PFSK-1 (cell line): ENCODE measurements around the gene CMTM6.

Source experiments
- POLR2AphosphoS5 ChIP-seq: IDR thresholded peaks from 2 replicates; pipeline ENCODE4 v1.6.1; 2012; ENCODE audit warnings: low read depth, mild to moderate bottlenecking, control low read depth, low read length, moderate library complexity
- TF ChIP-seq, protein P1 (sequence below), 2 experiments: IDR thresholded peaks; 2 replicates each; pipeline versions ENCODE4 v1.6.1 to v1.8.0; 2011 to 2012; ENCODE audit warnings: low read depth in 2 of 2, low read length in 2 of 2, control low read depth in 1 of 2, inconsistent platforms in 1 of 2, mild to moderate bottlenecking in 1 of 2, moderate library complexity in 1 of 2; ENCODE audit not compliant: insufficient read depth in 1 of 2

DNA sequence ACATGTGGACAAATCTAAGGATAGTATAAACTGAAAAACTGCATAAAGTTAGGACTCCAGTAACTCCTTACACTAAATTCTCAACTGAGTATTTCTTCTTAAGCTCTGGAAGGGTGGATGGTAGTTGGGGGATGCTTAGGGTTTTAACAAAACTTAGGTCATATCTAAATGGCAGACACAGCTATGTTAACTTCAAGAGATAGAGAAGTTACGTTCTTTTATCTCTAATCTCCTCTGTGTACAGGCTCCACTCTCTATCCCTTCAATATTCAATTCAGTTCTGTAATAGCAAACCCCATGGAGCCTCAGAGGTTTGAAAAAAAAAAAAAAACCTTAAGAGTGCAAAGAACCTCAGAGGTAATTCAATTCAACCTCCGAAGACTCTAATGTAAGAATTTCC lies 3.1 kb downstream of the CMTM6 start:
- no peak for TF ChIP-seq POLR2AphosphoS5
- TF ChIP-seq, protein P1, sequence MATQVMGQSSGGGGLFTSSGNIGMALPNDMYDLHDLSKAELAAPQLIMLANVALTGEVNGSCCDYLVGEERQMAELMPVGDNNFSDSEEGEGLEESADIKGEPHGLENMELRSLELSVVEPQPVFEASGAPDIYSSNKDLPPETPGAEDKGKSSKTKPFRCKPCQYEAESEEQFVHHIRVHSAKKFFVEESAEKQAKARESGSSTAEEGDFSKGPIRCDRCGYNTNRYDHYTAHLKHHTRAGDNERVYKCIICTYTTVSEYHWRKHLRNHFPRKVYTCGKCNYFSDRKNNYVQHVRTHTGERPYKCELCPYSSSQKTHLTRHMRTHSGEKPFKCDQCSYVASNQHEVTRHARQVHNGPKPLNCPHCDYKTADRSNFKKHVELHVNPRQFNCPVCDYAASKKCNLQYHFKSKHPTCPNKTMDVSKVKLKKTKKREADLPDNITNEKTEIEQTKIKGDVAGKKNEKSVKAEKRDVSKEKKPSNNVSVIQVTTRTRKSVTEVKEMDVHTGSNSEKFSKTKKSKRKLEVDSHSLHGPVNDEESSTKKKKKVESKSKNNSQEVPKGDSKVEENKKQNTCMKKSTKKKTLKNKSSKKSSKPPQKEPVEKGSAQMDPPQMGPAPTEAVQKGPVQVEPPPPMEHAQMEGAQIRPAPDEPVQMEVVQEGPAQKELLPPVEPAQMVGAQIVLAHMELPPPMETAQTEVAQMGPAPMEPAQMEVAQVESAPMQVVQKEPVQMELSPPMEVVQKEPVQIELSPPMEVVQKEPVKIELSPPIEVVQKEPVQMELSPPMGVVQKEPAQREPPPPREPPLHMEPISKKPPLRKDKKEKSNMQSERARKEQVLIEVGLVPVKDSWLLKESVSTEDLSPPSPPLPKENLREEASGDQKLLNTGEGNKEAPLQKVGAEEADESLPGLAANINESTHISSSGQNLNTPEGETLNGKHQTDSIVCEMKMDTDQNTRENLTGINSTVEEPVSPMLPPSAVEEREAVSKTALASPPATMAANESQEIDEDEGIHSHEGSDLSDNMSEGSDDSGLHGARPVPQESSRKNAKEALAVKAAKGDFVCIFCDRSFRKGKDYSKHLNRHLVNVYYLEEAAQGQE (IDR thresholded peaks at IDR 0.05; ENCODE audit: insufficient read depth in 1 of 2, low read depth in 2 of 2, low read length in 2 of 2), result no peak
